ENCODE measurements around the gene GLB1L2.
"Not testable (repeated sequence)": the region's sequence is repeated elsewhere in the genome, so short reads cannot be mapped to it uniquely, and the experiment has no call there.

Gene GLB1L2

DNA sequence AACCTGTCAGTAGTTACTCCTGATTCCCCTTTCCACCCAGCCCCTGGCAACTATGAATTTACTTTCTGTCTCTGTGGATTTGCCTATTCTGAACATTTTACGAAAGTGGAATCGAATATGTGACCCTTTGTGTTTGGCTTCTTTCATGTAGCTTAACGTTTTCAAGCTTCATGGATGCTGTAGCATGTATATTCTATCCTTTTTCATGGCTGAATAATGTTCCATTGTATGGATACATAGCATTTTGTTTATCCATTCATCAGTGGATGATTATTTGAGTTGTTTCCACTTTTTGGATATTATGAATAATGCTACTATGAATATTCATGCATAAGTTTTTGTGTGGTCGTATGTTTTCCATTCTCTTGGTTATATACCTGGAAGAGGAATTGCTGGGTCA, 9.2 kb upstream of the GLB1L2 start:
- no peak for DNase-seq (ENCODE audit: low read depth in 2 of 3, low spot score in 2 of 3)

DNA sequence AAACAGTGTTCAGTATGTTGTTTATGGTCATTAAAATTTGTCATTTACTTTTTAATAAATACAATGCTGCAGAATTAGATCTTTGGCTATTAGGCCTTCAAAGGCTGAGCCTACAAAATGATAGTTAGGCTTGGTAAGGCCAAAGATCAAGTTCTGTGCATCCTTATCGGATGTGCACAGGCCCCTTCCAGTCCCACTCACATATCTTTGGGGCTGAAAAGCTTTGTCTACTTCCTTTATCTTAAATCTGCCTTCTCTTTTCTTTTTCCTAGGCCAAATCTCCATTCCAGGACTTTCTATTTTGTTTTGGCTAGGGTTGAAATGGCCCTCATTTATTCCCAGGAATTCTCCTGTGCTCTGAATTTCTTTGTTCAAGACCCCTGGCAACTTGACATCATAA, 3.4 kb upstream of the GLB1L2 start:
- no peak for DNase-seq (ENCODE audit: low read depth in 2 of 3, low spot score in 2 of 3)

DNA sequence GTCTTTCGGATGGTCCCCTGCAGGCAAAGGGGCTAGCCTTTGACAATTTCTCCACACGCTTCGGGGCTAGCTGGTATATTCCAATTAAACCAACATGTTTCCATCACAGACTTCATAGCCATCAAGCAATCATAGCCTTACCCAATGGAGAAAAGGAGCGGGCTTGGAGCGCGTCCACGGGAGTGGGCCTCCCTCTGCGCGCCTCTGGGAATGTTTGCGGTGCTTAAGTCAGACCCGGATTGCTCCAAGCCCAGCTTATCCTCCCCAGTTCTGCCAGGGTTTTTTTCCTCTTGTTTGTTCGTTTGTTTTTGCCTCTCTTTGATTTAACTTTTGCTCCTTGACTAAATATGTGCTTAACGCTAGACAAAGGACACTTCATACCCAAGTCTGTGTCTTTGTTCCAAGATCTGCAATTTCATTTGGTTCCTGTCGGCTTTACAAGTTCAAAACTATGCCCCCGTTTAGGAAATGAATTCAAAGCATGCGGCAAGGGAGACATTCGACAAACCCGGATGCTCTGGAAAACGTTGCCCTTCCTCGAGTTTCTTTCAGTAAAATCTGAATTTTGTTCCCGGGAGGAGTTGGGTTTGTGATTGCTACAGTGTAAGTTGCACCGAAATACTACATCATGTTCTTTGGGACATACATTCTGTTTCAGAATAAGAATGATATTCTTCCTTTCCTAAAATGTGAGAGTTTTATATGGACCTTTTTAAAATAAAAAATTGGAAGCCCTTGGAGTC, 1.0 kb upstream of the GLB1L2 start:
- DNase-seq (ENCODE audit: low read depth in 2 of 3, low spot score in 2 of 3): no peak

DNA sequence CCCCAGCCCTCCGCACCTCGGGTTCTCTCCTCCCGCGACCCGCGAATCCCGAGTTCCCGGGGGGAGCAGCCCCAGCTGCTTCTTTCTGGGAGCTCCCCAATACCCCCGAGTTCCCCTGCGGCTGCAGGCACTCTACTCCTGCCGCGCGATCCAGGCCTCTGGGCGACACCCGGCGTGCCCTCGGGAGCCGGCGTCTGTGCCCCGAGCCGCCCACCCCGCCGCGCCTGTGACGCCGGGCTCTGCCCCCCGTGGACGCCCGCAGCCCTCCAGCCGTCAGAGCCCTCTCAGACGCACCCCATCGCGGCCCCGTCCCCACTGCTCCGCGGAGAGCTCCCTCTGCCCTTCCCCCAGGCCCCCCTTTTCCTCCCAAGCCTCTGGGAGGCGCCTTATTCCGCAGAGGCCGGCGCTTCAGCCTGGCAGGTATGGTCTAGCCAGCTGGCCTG, 422 bp downstream of the GLB1L2 start:
- DNase-seq (ENCODE audit: low read depth in 2 of 3, low spot score in 2 of 3): peak in 1 of 3 experiments; percentile 5

DNA sequence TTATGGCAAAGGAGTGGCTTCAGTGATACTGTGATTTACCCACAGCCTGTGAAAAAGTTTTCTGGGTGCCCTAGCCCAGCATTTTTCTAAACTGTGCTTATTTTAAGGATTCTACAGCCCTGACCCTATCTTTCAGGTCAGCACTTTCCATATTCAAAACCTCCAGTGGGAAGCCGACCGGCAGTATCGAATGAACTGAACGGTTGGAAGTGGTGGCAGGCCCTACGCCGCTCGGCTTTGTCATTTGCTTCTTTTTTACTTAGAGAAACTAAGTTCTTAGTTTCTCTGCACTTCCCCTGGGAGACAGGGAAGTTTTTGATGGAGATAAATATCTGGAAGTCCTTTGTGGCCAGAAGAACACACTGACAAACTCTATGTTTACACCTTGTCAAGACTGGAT, 994 bp downstream of the GLB1L2 start:
- DNase-seq (ENCODE audit: low read depth in 2 of 3, low spot score in 2 of 3): no peak

DNA sequence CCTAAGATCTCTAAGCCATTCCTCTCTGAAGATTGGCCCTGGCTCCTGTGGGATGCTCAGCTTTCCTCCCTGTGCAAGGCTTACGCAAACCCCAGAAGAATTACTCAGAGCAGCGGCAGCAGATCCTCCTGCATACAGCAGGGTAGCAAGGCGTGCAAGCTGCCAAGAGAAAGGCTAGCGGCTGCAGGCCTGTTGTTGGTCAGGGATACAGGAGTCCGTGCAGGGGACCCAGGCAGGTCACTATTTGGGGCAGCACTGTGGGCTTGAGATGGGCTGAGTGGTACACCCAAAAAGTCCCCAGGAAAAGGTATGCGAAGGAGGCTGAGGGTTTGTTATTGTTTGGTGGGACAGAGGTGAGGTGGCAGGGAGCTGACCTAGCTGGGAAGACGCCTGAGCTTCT, 1.5 kb downstream of the GLB1L2 start:
- no peak for DNase-seq (ENCODE audit: low read depth in 2 of 3, low spot score in 2 of 3)

DNA sequence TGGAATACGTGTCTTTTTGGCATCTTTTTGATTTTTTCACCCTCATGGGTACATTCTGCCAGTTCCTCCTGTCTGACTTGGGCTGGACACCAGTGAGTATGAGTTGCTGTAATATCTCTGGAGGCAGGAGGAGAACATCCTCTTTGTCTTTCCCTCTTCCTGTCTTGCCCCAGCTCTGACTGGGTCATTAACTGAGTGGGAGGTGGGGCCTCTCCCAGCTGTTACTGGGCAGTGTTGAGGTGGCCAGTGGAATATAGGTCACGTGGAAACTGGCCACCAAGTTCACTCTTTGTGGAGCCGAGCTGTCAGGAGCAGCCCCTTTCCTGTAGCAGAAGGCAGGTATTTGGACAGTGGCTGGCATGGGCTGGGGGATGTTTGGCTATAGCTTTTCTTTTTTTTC, 2.2 kb downstream of the GLB1L2 start:
- no peak for DNase-seq (ENCODE audit: low read depth in 2 of 3, low spot score in 2 of 3)

DNA sequence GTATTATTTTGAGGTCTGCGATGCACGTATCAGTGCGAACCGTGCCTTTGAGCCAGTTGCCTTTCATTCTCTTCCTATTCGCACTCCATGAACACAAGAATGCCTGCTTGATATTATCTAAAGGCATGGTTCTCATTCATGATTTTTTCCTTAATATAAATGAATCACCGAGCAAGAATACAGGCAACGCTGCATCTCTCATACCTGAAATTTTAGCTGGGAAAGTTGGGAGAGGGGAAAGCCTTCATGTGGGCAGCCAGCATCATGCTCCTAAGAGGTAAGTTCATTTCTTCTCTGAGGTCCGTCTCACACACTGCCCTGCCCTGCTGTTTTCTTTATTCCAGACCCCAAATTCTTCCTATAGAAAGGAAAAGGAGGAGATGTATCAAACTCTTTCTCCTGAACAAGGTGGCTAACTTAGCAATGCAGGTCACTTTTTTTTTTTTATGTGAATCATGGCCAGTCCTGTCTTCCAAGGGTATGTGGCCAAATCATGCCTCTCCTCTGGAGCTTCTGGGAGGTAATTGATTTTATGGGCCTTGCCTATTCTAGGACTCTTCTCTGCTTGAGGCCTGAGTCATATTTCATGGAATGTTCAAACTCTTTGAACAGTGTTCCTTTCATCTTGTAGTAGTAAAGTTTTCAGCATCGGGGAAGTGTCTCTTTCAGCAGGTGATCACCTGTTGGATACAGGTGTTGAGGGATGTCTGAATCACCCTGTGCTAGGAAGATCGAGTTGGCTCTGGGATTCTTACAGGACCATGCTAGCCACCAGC, 3.2 kb downstream of the GLB1L2 start:
- DNase-seq (ENCODE audit: low read depth in 2 of 3, low spot score in 2 of 3): no peak

DNA sequence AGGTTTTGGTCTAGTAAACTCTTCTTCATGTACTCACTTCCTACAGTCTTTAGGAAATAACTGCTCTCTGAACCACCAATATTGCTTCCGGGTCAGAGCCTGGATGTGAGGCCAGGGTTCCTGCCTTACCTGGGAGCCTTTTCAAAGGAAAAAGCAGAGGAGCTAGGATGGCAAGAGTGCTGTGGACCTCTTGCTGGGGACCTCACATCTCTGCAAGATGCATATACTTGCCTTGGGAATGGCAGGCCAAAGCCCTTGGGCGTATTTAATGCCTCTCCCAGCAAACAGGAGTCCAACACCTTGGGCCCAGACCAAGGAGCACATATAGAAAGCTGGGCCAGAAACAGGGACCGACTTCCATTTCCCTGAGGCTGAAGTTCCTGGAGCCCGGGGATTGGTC, 5.3 kb downstream of the GLB1L2 start:
- no peak for DNase-seq (ENCODE audit: low read depth in 2 of 3, low spot score in 2 of 3)

DNA sequence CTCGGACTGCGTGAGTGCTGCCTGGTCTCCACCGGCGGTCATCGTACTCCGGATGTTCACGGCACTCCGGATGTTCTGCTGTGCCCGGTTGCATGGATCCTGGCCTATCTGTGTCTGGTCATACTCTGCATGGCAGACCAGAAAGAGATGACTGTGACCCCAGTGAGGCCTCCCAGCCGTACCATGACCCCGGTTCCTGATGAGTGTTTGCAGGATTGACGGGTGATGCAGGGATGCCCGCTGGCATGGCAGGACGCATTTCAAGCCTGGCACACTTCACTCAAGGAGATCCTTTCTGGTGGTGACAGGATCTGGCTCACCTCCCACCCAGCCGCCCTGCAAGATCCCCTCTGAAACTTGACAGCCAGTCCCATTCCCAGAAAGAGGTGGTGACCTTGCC, 6.3 kb downstream of the GLB1L2 start:
- DNase-seq (ENCODE audit: low read depth in 2 of 3, low spot score in 2 of 3): no peak

DNA sequence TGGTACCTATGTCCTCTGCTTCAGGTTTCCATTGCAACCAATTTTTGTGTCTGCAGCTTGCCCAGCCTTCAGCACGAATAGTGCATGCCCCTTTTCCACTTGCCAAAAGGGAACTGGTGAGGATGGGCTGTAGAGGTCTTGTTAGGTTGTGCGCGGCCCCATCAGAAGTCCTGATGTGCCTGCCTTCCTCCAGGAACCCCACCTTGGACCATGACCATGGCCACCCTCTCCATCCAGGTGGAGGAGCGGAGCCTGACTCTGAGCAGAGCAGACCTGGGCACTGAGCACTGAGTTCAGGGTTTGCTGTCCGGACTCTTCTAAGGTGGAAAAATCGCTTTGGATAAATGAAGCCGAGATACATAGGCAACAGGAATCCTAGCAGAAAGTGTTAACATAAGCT, 6.9 kb downstream of the GLB1L2 start:
- DNase-seq (ENCODE audit: low read depth in 2 of 3, low spot score in 2 of 3): no peak

DNA sequence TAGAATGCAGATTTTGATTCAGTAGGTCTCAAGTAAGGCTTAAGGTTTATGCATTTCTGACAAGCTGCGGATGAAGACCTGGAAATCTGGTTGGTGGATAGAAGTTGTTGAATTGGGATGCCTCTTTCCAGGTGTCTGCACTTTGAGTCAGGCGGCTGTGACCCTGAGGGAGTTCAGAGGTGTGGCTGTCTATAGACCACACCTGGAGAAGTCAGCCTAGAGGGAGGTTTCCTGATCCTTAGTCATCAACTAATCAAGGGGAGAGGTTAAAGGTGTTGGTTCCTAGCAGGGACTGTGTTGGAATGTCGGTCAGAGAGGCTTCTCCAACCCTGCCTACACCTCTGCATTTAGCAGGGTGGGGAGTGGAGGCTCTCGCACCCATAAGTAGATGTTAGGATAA, 8.0 kb downstream of the GLB1L2 start:
- DNase-seq (ENCODE audit: low read depth in 2 of 3, low spot score in 2 of 3): no peak

DNA sequence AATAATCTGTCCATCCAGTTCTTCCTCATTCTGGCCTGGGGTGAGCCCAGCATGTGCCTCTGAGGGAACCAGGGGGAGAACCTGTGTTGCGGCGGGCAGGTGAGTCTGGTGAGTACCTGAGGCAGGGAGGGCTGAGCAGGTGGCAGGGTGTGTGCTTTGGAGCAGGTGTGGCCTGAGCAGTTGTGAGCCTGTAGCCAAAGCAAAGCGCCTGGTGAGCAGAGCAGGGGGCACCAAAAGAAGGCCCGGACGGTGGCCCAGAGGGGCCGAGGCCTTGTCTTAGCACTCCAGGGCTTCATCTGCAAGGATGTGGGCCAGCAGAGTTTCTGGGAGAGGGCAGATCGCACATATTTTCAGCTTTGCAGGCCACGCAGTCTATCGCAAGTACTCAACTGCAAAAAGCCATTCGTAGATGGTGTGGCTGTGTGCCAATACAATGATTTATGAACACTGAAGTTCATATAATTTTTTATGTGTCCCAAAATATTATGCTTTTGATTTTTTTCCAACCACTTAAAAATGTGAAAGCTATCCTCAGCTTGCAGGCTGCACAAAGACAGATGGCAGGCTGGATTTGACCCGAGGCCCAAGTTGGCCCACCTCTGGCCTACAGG, 8.7 kb downstream of the GLB1L2 start:
- no peak for DNase-seq (ENCODE audit: low read depth in 2 of 3, low spot score in 2 of 3)

DNA sequence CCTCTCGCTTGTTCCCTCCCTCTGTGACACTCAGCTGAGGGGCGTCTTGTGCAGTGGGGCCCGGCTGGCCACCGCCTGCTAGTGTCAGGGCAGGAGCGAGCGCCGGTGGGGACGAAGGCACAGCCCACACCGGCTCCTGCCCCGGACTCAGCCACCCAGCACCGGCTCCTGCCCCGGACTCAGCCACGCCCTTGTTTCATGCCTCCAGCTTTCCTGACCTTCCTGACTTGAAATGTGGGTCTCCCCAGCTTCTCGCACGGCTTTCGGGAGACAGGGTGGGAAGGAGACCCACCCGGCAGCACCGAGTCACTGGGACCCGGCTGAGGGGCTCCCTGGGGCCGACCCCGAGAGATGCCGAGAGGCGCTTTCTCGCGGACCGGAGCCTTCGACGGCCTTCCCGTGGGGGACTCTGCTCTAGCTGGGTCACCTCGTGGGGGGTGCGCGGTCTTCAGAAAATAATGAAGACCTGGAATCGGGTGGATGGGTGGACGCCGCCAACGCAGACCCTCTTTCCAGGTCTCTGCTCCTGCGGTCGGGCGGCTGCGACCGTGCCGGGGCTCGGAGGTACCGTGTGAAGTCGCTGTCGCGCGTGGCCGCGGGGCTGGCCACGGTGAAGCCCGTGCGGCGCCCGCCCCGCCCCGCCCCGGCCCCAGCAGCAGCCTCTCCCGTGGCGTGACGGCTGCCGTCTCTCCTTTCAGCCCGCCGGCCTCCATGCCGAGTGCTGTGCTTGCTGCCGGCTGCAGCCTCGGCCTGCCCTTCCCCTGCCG, 10.2 kb downstream of the GLB1L2 start:
- DNase-seq (ENCODE audit: low read depth in 2 of 3, low spot score in 2 of 3): no peak

DNA sequence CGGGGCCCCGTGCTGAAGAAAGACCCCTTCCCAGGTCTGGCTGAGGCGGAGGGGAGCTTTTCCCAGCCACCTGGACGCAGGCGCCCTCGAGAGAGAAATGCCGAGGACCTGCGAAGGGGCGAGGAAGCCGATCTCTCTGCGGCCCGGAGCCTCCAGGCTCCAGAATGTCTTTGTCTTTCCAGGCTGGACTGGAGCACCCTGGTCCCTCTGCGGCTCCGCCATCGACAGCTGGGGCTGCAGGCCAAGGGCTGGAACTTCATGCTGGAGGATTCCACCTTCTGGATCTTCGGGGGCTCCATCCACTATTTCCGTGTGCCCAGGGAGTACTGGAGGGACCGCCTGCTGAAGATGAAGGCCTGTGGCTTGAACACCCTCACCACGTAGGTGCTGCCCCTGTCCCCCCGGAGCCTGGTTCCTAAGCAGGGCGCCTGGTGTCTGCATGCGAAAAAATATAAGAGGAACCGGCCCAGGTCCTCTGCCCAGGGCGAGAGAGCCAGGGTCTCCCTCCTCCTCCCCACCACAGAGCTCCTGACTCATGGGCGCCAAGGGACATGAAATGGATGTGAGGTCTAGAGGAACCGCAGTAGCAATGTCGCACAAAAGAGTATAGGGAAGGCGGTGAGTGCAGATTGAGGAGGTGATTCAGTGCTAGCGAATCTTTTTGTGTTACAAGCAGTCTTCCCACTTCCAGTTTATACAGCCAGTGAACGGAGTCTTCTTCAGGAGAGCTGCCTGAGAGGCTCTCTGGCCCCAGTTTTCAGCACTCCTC, 11.0 kb downstream of the GLB1L2 start:
- no peak for DNase-seq (ENCODE audit: low read depth in 2 of 3, low spot score in 2 of 3)

DNA sequence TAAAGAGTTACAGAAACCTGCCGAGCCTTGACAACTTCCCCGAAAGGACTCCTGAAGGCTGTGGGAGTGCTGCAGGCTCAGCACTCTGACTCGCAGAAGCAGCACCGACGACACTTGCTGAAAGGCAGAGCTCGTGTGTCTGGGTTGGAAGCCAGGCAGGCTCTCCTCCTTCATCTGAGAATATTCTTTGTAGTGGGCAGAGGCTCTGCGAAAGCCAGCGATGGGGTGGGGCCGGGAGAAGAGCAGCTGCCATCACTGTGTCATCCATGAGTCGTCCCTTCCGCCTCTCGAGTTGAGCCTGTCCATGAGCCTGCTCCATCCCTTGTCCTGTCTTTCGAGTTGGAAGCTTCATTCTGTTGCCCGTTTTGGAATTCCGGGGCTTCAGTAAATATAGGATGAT, 11.9 kb downstream of the GLB1L2 start:
- no peak for DNase-seq (ENCODE audit: low read depth in 2 of 3, low spot score in 2 of 3)

DNA sequence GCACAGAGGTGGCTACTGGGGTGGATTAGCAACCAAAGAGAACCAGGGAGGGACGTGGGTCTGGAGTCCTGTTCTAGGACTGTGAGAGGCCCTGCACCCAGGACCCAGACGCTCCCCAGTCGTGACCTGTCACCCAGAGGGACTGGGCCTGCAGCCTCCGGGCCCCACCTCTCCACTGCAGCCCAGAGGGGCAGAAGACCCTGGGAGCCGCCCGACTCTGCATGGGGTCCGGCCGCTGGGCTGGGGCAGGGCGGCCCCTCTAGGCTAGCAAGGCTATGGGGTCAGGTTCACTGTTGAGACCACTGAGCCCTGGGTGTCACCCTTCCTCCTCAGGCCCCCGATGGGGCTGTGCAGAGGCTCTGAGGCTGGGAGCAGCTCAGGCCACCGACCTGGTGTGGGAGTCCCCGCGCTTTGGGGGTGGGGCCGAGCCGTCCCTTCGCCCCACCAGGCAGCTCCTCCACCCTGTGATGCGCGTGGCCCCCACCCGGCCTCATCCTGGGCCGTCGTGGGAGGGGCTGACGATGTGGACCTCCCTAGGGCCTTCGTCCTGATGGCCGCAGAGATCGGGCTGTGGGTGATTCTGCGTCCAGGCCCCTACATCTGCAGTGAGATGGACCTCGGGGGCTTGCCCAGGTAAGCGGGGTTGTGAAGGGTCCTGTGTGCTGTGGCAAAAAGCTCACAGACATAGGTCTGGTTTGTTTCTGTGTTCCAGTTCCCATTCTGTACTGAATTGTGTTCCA, 12.9 kb downstream of the GLB1L2 start:
- DNase-seq (ENCODE audit: low read depth in 2 of 3, low spot score in 2 of 3): not testable (repeated sequence)

DNA sequence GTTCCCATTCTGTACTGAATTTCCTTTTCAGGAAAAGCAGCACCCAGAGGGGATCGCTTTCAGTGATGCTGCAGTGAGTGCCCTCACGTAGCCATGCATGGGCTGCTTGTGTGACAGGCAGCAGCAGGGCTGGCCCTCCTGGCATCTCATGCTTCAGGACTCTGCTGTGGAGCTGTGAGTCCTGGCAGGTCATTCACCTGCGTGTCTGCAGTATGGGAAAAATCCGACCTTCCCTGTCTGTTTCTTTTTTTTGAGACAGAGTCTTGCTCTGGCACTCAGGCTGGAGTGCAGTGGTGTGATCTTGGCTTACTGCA, 13.4 kb downstream of the GLB1L2 start:
- DNase-seq (ENCODE audit: low read depth in 2 of 3, low spot score in 2 of 3): no peak

DNA sequence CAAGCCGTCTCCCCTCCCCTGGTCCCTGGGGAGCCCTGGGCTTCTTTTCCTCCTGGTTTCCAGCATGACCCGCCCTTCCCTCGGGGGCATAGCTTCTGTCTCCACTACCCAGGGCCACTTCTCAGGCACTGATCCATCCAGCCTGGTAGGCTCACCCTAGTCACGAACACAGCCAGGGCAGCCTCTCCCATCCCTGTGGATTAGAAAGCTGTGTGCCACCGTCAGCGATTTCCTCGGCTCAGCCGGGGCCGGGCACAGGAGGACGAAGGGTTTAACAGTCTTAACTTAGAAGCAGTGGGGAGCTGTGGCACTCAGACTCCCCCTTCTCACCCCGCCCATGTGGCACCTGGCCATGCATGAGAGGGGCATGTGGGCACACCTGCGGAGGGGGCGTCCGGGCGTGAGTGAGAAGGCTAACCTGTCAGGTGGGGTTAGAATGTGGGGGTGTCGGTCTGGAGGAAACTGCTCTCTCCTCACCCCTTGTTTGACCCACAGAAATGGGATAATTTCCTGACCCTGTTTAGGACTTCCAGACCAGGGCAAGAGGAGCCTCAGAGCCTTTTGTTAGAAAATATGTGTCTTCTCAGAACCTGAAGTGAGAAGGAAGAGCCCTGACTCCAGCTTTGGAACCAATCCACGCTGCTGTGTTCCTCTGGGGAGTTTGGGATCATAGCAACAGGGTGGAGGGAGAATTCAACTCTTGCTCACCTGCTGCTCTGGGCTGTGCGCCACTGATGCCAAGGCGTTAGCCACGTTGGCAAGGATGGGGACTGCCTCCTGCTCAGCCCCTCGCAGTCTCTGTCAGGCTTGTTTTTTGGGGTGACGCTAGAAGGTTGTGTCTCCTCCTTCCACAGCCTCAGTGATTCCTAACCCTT, 14.6 kb downstream of the GLB1L2 start:
- no peak for DNase-seq (ENCODE audit: low read depth in 2 of 3, low spot score in 2 of 3)

Data from activated CD8-positive, alpha-beta memory T cell treated with anti-CD3 and anti-CD28 coated beads for 48 hours (primary cell).